ENCODE results near the gene BCAS3. TPM values are rescaled to one million over a fixed set of nuclear protein-coding genes. Genes with fewer than 3 reads are reported as not detected.

BCAS3 gene
- total RNA-seq, 2 donors from 2014 or later = 28.0 to 37.7 TPM

- H3K4me3 Mint-ChIP-seq = no peak overlapping the region
- Histone ChIP-seq H3K36me3 (ENCODE audit: control insufficient read depth, insufficient read depth, low read length) (no peaks in the 10 kb centered on the region), H3K9me3 (ENCODE audit: control insufficient read depth, low read length) (no peaks in the 10 kb centered on the region), H3K27me3 (ENCODE audit: control insufficient read depth, insufficient read depth, low read length, poor library complexity, severe bottlenecking) (no peaks in the 10 kb centered on the region), H3K4me3 (ENCODE audit: low read length) (no peak overlapping the region), H3K9ac (ENCODE audit: extremely low read depth, low read length, poor library complexity, severe bottlenecking) (no peak overlapping the region), H3K27ac (ENCODE audit: low read depth, low read length) (no peak overlapping the region), H3K4me1 (ENCODE audit: control insufficient read depth, insufficient read depth, low read length) (no peaks in the 10 kb centered on the region)
- H3K36me3 Mint-ChIP-seq (ENCODE audit: low read depth) = peaks cover 3% of the 10 kb centered on the region
- peaks cover 15% of the 10 kb centered on the region for H3K4me1 Mint-ChIP-seq
- TF ChIP-seq CTCF (conservative IDR thresholded peaks at IDR 0.05) = no peak
- WGBS, 2 experiments (ENCODE audit: insufficient coverage in 1 of 2, insufficient read length in 1 of 2) = 94 to 95% methylated on average over 12 to 18 of the region's 18 CpGs
- H3K9me3 Mint-ChIP-seq = no peaks in the 10 kb centered on the region
- peaks cover 12% of the 10 kb centered on the region for H3K27me3 Mint-ChIP-seq (ENCODE audit: insufficient read depth)
- H3K27ac Mint-ChIP-seq = no peak overlapping the region
- DNase-seq = no peak
Observed at GRCh38 chr17:61380836-61381525, 703.3 kb downstream of the BCAS3 start.

- Mint-ChIP-seq H3K9me3 (no peaks in the 10 kb centered on the region), H3K27ac (no peak overlapping the region), H3K4me1 (peaks cover 15% of the 10 kb centered on the region), H3K4me3 (no peak overlapping the region), H3K27me3 (ENCODE audit: insufficient read depth) (peaks cover 13% of the 10 kb centered on the region), H3K36me3 (ENCODE audit: low read depth) (peaks cover 3% of the 10 kb centered on the region)
- H3K4me3 ChIP-seq (ENCODE audit: low read length) = no peak overlapping the region
- H3K9ac ChIP-seq (ENCODE audit: extremely low read depth, low read length, poor library complexity, severe bottlenecking) = no peak overlapping the region
- no peaks in the 10 kb centered on the region for H3K27me3 ChIP-seq (ENCODE audit: control insufficient read depth, insufficient read depth, low read length, poor library complexity, severe bottlenecking)
- no peak for TF ChIP-seq CTCF (conservative IDR thresholded peaks at IDR 0.05)
- H3K27ac ChIP-seq (ENCODE audit: low read depth, low read length) = no peak overlapping the region
- DNase-seq = no peak
- H3K4me1 ChIP-seq (ENCODE audit: control insufficient read depth, insufficient read depth, low read length) = no peaks in the 10 kb centered on the region
- H3K36me3 ChIP-seq (ENCODE audit: control insufficient read depth, insufficient read depth, low read length) = no peaks in the 10 kb centered on the region
- WGBS, 2 experiments (ENCODE audit: insufficient coverage in 1 of 2, insufficient read length in 1 of 2) = 91 to 97% methylated on average over 3 to 5 of the region's 5 CpGs
- no peaks in the 10 kb centered on the region for H3K9me3 ChIP-seq (ENCODE audit: control insufficient read depth, low read length)
Observed at GRCh38 chr17:61381537-61381936, 703.9 kb downstream of the BCAS3 start.

- WGBS, 2 experiments (ENCODE audit: insufficient coverage in 1 of 2, insufficient read length in 1 of 2) = 92 to 100% methylated on average over 6 to 14 of the region's 16 CpGs
- no peaks in the 10 kb centered on the region for H3K36me3 ChIP-seq (ENCODE audit: control insufficient read depth, insufficient read depth, low read length)
- TF ChIP-seq CTCF (conservative IDR thresholded peaks at IDR 0.05) = no peak
- H3K27ac Mint-ChIP-seq = no peak overlapping the region
- peaks cover 3% of the 10 kb centered on the region for H3K36me3 Mint-ChIP-seq (ENCODE audit: low read depth)
- H3K4me1 ChIP-seq (ENCODE audit: control insufficient read depth, insufficient read depth, low read length) = no peaks in the 10 kb centered on the region
- H3K27me3 ChIP-seq (ENCODE audit: control insufficient read depth, insufficient read depth, low read length, poor library complexity, severe bottlenecking) = no peaks in the 10 kb centered on the region
- no peak overlapping the region for H3K4me3 Mint-ChIP-seq
- peaks cover 12% of the 10 kb centered on the region for H3K4me1 Mint-ChIP-seq
- H3K27me3 Mint-ChIP-seq (ENCODE audit: insufficient read depth) = peaks cover 16% of the 10 kb centered on the region
- H3K9ac ChIP-seq (ENCODE audit: extremely low read depth, low read length, poor library complexity, severe bottlenecking) = no peak overlapping the region
- no peak overlapping the region for H3K4me3 ChIP-seq (ENCODE audit: low read length)
- no peak for DNase-seq
- H3K27ac ChIP-seq (ENCODE audit: low read depth, low read length) = no peak overlapping the region
- no peaks in the 10 kb centered on the region for H3K9me3 ChIP-seq (ENCODE audit: control insufficient read depth, low read length)
- no peaks in the 10 kb centered on the region for H3K9me3 Mint-ChIP-seq
Observed at GRCh38 chr17:61382796-61383688, 705.4 kb downstream of the BCAS3 start.
